ENCODE measurements around the gene IRF7. TPM values are rescaled to one million over a fixed set of nuclear protein-coding genes. Genes with fewer than 3 reads are reported as not detected.

Gene IRF7
- total RNA-seq, 4 donors from 2014 or later, result 28.1 to 80.9 (median 58.4) TPM

DNA sequence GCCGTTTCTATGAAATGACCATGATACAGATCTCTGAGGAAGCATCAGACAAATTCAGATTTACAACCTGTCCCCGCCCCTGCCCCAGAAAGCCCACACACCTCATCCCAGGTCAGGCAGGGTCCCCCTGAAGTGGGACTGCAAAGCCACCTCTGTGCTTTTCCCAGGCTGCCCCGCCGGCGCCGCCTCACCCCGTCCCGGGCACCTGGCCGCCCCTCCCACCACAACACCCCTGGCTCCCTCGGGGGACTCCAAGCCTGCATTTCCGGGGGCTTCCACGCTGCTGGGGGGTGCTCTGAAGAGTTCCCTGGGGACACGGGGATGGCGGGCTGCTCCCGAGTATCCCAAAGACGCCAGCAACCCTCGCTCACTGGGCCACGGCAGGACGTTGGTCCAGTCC is 44.5 kb upstream of the IRF7 start:
- no peak overlapping the region for H3K4me3 ChIP-seq

GRCh38 chr11:659532-660085 is 43.9 kb upstream of the IRF7 start:
- no peak overlapping the region for H3K4me3 ChIP-seq
- peak overlapping the region in 2 of 4 donors; percentile 15 to 84 for H3K27ac ChIP-seq
- H3K9me3 ChIP-seq, result no peaks in the 10 kb centered on the region
- peaks cover 0 to 11% (median 0%) of the 10 kb centered on the region in 3 donors for H3K36me3 ChIP-seq
- DNase-seq, result peak in 1 of 3 donors; percentile 48
- H3K27me3 ChIP-seq, result no peaks in the 10 kb centered on the region
- no peak for TF ChIP-seq CTCF (IDR thresholded peaks at IDR 0.05)
- no peak for TF ChIP-seq POLR2A (IDR thresholded peaks at IDR 0.05)
- peaks cover 0 to 45% (median 7%) of the 10 kb centered on the region in 4 donors for H3K4me1 ChIP-seq

More for the DNA sequence above, 44.5 kb upstream of the IRF7 start:
- Histone ChIP-seq H3K27ac (no peak overlapping the region), H3K9me3 (no peaks in the 10 kb centered on the region), H3K4me1 (peaks cover 0 to 40% (median 7%) of the 10 kb centered on the region in 4 donors), H3K36me3 (peaks cover 0 to 11% (median 0%) of the 10 kb centered on the region in 3 donors), H3K27me3 (no peaks in the 10 kb centered on the region)
- no peak for DNase-seq
- TF ChIP-seq CTCF (IDR thresholded peaks at IDR 0.05), result no peak
- TF ChIP-seq POLR2A (IDR thresholded peaks at IDR 0.05), result no peak

DNA sequence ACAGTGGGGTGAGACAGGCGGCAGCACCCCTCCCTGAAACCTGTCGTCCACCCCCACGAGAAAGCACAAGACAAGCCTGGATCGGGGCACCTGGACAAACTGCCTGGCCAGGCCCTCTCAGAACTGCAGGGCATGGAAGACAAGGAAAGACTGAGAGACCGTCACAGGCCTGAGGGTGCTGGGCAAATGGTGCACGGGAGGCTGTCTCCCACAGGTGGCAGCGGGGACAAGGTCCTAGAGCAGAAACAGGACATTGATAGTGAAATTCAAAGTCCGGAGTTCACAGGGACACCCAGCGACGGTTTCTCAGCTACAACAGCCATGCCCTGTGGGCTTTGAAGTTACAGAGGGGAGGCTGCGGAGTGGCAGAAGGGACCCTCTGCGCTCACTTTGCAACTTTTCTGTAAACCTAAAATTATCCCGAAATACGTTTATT is 42.0 kb upstream of the IRF7 start:
- Histone ChIP-seq H3K4me3 (peak overlapping the region in 1 of 4 donors; percentile 3), H3K27me3 (no peaks in the 10 kb centered on the region), H3K4me1 (peaks cover 0 to 53% (median 7%) of the 10 kb centered on the region in 4 donors), H3K27ac (peak overlapping the region in 3 of 4 donors; percentile 47 to 89 (median 84)), H3K9me3 (no peaks in the 10 kb centered on the region), H3K36me3 (peaks cover 0 to 15% (median 0%) of the 10 kb centered on the region in 3 donors)
- peak in 2 of 3 donors; percentile 81 to 83 for DNase-seq
- TF ChIP-seq POLR2A (IDR thresholded peaks at IDR 0.05), result peak; percentile 37 to 46
- TF ChIP-seq CTCF (IDR thresholded peaks at IDR 0.05), result peak in 3 of 6 experiments; percentile 20 to 37 (median 26)

DNA sequence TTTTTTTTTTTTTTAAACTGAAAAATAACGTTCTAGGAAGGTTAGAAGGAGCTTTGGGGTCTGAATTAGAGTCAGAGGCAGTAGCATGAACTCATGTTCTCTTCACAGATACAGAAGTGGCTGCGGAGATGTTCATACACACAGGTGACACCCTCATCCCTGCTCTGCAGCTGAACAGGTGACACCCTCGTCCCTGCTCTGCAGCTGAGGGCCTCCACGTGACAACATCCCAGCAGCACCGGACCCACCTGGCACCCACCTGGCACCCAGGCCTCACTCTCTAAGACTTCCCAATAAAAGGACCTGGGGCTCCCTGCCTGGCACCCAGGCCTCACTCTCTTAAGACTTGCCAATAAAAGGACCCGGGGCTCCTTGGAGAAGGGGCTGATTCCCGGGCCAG is 41.1 kb upstream of the IRF7 start:
- Histone ChIP-seq H3K27me3 (no peaks in the 10 kb centered on the region), H3K4me1 (peaks cover 0 to 53% (median 7%) of the 10 kb centered on the region in 4 donors), H3K27ac (peak overlapping the region in 3 of 4 donors; percentile 47 to 89 (median 84)), H3K4me3 (no peak overlapping the region), H3K9me3 (no peaks in the 10 kb centered on the region), H3K36me3 (peaks cover 0 to 21% (median 0%) of the 10 kb centered on the region in 3 donors)
- no peak for TF ChIP-seq POLR2A (IDR thresholded peaks at IDR 0.05)
- no peak for TF ChIP-seq CTCF (IDR thresholded peaks at IDR 0.05)
- peak in 1 of 3 donors; percentile 52 for DNase-seq

- DNase-seq, result no peak
- H3K9me3 ChIP-seq, result no peaks in the 10 kb centered on the region
- TF ChIP-seq CTCF (IDR thresholded peaks at IDR 0.05), result no peak
- peaks cover 0 to 24% (median 0%) of the 10 kb centered on the region in 3 donors for H3K36me3 ChIP-seq
- no peak overlapping the region for H3K4me3 ChIP-seq
- H3K27me3 ChIP-seq, result no peaks in the 10 kb centered on the region
- H3K4me1 ChIP-seq, result peaks cover 0 to 53% (median 7%) of the 10 kb centered on the region in 4 donors
- H3K27ac ChIP-seq, result peak overlapping the region in 3 of 4 donors; percentile 47 to 84 (median 59)
Measured at GRCh38 chr11:656426-656825, 40.7 kb upstream of the IRF7 start.
